A549 treated with RU486 at 1 μM for 4 hours (cell line): ENCODE results near the gene IL10. TPM values are rescaled to one million over a fixed set of nuclear protein-coding genes. Genes with fewer than 3 reads are reported as not detected.

Source experiments
- total RNA-seq: library from RNA; stranded (reverse); fragments of 200-300 nt; extraction: Qiagen RNA extraction; gene quantifications from 5 replicates; pipeline ENCODE4 v1.2.3, GENCODE V29; 2022; ENCODE audit warnings: low read depth

IL10 gene
- total RNA-seq = not detected in 5 replicates

DNA sequence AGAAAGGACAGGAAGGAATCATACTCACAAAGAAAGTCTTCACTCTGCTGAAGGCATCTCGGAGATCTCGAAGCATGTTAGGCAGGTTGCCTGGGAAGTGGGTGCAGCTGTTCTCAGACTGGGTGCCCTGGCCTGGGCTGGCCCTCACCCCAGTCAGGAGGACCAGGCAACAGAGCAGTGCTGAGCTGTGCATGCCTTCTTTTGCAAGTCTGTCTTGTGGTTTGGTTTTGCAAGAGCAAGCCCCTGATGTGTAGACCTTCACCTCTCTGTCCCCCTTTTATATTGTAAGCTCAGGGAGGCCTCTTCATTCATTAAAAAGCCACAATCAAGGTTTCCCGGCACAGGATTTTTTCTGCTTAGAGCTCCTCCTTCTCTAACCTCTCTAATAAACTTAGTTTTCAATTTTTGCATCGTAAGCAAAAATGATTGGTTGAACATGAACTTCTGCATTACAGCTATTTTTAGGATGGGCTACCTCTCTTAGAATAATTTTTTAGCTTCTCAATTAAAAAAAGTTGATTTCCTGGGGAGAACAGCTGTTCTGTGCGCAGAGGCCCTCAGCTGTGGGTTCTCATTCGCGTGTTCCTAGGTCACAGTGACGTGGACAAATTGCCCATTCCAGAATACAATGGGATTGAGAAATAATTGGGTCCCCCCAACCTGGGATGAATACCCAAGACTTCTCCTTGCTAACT lies at the start of gene IL10:
Gene IL10 (minus strand): TSS at position 252 of the 695 bp plus-strand sequence. CDS start 59 bp downstream, at position 193.

DNA sequence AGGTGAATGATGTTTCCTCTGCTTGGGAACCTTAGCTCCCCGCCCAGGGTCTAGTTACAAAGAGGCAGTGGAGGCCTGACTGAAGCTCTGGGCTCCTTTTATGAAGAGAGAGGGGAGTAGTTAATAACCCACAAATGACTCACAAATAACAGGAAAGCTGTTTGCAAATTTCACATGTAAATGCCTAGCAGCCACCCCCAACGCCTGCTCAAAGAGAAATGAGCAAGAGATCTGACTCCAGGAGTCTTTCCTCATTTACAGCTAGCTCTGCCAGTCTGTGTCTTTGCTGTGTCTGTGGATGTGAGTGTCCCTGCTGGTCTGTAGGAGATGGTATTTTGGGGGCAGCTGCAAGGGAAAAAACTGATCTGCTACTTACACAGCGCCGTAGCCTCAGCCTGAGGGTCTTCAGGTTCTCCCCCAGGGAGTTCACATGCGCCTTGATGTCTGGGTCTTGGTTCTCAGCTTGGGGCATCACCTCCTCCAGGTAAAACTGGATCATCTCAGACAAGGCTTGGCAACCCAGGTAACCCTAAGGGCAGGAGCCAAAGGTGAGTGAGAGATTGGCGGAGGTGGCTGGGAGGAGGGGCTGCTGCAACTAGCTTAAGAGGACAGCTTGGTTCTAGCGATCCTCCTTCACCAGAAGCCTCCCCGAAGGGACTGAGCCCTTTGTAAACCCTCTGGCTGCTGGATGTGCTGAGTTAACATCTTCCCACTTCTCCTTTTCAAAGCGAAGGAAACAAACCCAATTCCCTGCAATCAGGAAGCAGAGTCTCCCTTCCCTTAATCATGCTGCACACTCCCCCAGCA lies 1.6 kb downstream of the IL10 start, which contains the start of gene IL19:
Gene IL19 (plus strand): TSS at position 243 of the 807 bp plus-strand sequence. CDS start 65,890 bp downstream, outside the sequence.

Other genes with a start within 250 kb of the IL10 start
- gene EIF2D, start 160.0 kb downstream of the IL10 start, total RNA-seq = 32.7 to 36.2 TPM (median 34.2 TPM) in 5 replicates
- 8.4 to 11.1 TPM (median 10.6 TPM) in 5 replicates for gene DYRK3, start 137.0 kb downstream of the IL10 start, total RNA-seq
- gene MAPKAPK2, start 87.6 kb downstream of the IL10 start, total RNA-seq = 65.2 to 74.1 TPM (median 69.4 TPM) in 5 replicates
- not detected in 5 replicates for gene IL19, start 1.7 kb downstream of the IL10 start, total RNA-seq
- not detected in 5 replicates for gene IL20, start 93.1 kb upstream of the IL10 start, total RNA-seq
- 0.17 to 0.35 TPM (median 0.30 TPM) in 5 replicates for gene IL24, start 124.9 kb upstream of the IL10 start, total RNA-seq
- gene FCMR, start 149.4 kb upstream of the IL10 start, total RNA-seq = 3.7 to 7.0 TPM (median 4.5 TPM) in 5 replicates
- not detected in 5 replicates for gene PIGR, start 174.0 kb upstream of the IL10 start, total RNA-seq
- not detected in 5 replicates for gene FCAMR, start 198.0 kb upstream of the IL10 start, total RNA-seq